Ascending aorta (tissue), 2 donors: ENCODE measurements around the gene COX15. TPM values are rescaled to one million over a fixed set of nuclear protein-coding genes. Genes with fewer than 3 reads are reported as not detected.

Experiments used
- DNase-seq, 2 donors: peaks; one replicate each; pipeline ENCODE4 v3.0.0-alpha.2; 2019; ENCODE audit warnings: low spot score in 2 of 2
- H3K27ac ChIP-seq, 2 donors: fragments of 200-600 bp; sonication (generic); one replicate each; pipeline ENCODE4 v1.5.1; 2016 to 2017; ENCODE audit warnings: mild to moderate bottlenecking in 1 of 2
- H3K27me3 ChIP-seq: fragments of 200-600 bp; sonication (generic); one replicate; pipeline ENCODE4 v1.5.1; 2017
- H3K36me3 ChIP-seq, 2 donors: fragments of 200-600 bp; sonication (generic); one replicate each; pipeline ENCODE4 v1.5.1; 2016
- H3K4me1 ChIP-seq, 2 donors: fragments of 200-600 bp; sonication (generic); one replicate each; pipeline ENCODE4 v1.5.1; 2016 to 2017; ENCODE audit warnings: mild to moderate bottlenecking in 1 of 2
- H3K4me3 ChIP-seq, 2 donors: fragments of 200-600 bp; sonication (generic); one replicate each; pipeline ENCODE4 v1.5.1; 2016 to 2017; ENCODE audit warnings: mild to moderate bottlenecking in 1 of 2
- H3K9me3 ChIP-seq, 2 donors: fragments of 200-600 bp; sonication (generic); one replicate each; pipeline ENCODE4 v1.5.1; 2016
- CTCF ChIP-seq, 3 experiments: fragments of 200-600 bp in 2 of 3; fragments of 450-650 bp in 1 of 3; sonication (generic) in 2 of 3; IDR thresholded peaks; one replicate each; pipeline ENCODE4 v1.5.1; 2016 to 2019; ENCODE audit warnings: antibody characterized with exemption in 3 of 3, mild to moderate bottlenecking in 1 of 3, moderate library complexity in 1 of 3
- intact Hi-C: fragments of 100-400 bp; cut with DNase I; formaldehyde crosslinking; loops from one replicate; pipeline ENCODE4 v1.15.1; 2023
- total RNA-seq: library from RNA; depleted of rRNA; stranded (reverse); fragments of >200 nt; gene quantifications from one replicate; pipeline ENCODE4 v1.1.0, GENCODE V29; 2016

Gene COX15
- total RNA-seq, 1 donor from 2014 or later = 22.0 TPM

- Histone ChIP-seq H3K9me3 (no peaks in the 10 kb centered on the region), H3K4me1 (no peaks in the 10 kb centered on the region), H3K4me3 (no peak overlapping the region), H3K36me3 (peaks cover 38 to 60% of the 10 kb centered on the region in 2 donors), H3K27me3 (no peaks in the 10 kb centered on the region), H3K27ac (no peak overlapping the region)
- no peak for DNase-seq
- intact Hi-C loops = no loop called here
- TF ChIP-seq CTCF (IDR thresholded peaks at IDR 0.05) = no peak
Observed at GRCh38 chr10:99698504-99699080, 33.3 kb downstream of the COX15 start.

- Histone ChIP-seq H3K36me3 (peaks cover 37 to 49% of the 10 kb centered on the region in 2 donors), H3K27ac (no peak overlapping the region), H3K9me3 (no peaks in the 10 kb centered on the region), H3K4me3 (no peak overlapping the region), H3K27me3 (no peaks in the 10 kb centered on the region), H3K4me1 (no peaks in the 10 kb centered on the region)
- no peak for TF ChIP-seq CTCF (IDR thresholded peaks at IDR 0.05)
- intact Hi-C loops = no loop called here
- no peak for DNase-seq
Observed at GRCh38 chr10:99695761-99696160, 36.2 kb downstream of the COX15 start.

- DNase-seq = no peak
- TF ChIP-seq CTCF (IDR thresholded peaks at IDR 0.05) = no peak
- Histone ChIP-seq H3K4me1 (no peaks in the 10 kb centered on the region), H3K36me3 (peaks cover 33 to 44% of the 10 kb centered on the region in 2 donors), H3K27me3 (no peaks in the 10 kb centered on the region), H3K4me3 (no peak overlapping the region), H3K27ac (no peak overlapping the region), H3K9me3 (no peaks in the 10 kb centered on the region)
- intact Hi-C loops = no loop called here
Observed at GRCh38 chr10:99693933-99694583, 37.9 kb downstream of the COX15 start.

- DNase-seq = no peak
- Histone ChIP-seq H3K36me3 (peaks cover 13 to 14% of the 10 kb centered on the region in 2 donors), H3K4me1 (no peaks in the 10 kb centered on the region), H3K27ac (no peak overlapping the region), H3K27me3 (no peaks in the 10 kb centered on the region), H3K4me3 (no peak overlapping the region), H3K9me3 (no peaks in the 10 kb centered on the region)
- intact Hi-C loops = no loop called here
- no peak for TF ChIP-seq CTCF (IDR thresholded peaks at IDR 0.05)
Observed at GRCh38 chr10:99689461-99689860, 42.5 kb downstream of the COX15 start.

GRCh38 chr10:99685597-99685967 is 46.3 kb downstream of the COX15 start:
- no peaks in the 10 kb centered on the region for H3K27me3 ChIP-seq
- H3K4me3 ChIP-seq = no peak overlapping the region
- intact Hi-C loops = no loop called here
- H3K27ac ChIP-seq = no peak overlapping the region
- peaks cover 7 to 8% of the 10 kb centered on the region in 2 donors for H3K36me3 ChIP-seq
- H3K4me1 ChIP-seq = no peaks in the 10 kb centered on the region
- TF ChIP-seq CTCF (IDR thresholded peaks at IDR 0.05) = no peak
- H3K9me3 ChIP-seq = no peaks in the 10 kb centered on the region
- no peak for DNase-seq
